ENCODE results near the gene FLG. TPM values are rescaled to one million over a fixed set of nuclear protein-coding genes. Genes with fewer than 3 reads are reported as not detected.

FLG gene
- total and polyA plus RNA-seq, 10 of the 15 experiments (the other 5 are each of a cell fraction or from before 2014, with no cell fraction given), result not detected

GRCh38 chr1:152356736-152357135 lies 31.7 kb upstream of the FLG start (continued):
- TF ChIP-seq PRDM15 (CRISPR knock-in tag; IDR thresholded peaks at IDR 0.05), result no peak
- no peak for TF ChIP-seq TBL1XR1 (IDR thresholded peaks at IDR 0.05; ENCODE audit: low read depth, low read length)

- no peak overlapping the region for H3K27ac ChIP-seq (ENCODE audit: control insufficient read depth, insufficient read depth)
- in situ Hi-C loops (cut with MboI), result loop anchor here (5.0 kb wide), 1 partner anchor 157 kb away; no protein-coding TSS in a partner anchor
- no peak for FAIRE-seq
- no peaks in the 10 kb centered on the region for H3K27me3 ChIP-seq (replicated peaks in 1 of 2; ENCODE audit: control insufficient read depth in 2 of 2, insufficient read depth in 2 of 2, low read length in 1 of 2)
- ChIA-PET SMC1A (ENCODE audit: uncharacterized antibody, unreplicated experiment) (no interaction called here), POLR2A (no interaction called here), CTCF (no interaction called here), RAD21 (ENCODE audit: unreplicated experiment) (no interaction called here)
- BruUV-seq (replicated peaks), result no TSS peak
- intact Hi-C loops (cut with micrococcal nuclease; ENCODE audit: unreplicated experiment), result loop anchor here (5.0 to 10.0 kb wide), 2 partner anchors 162 to 295 kb away; no protein-coding TSS in a partner anchor
- no peaks in the 10 kb centered on the region for H4K20me1 ChIP-seq (ENCODE audit: control insufficient read depth, insufficient read depth)
- no peaks in the 10 kb centered on the region for H3K4me1 ChIP-seq (ENCODE audit: control insufficient read depth, insufficient read depth, low read length)
- ATAC-seq, result no peak
- H3K9me3 ChIP-seq (replicated peaks; ENCODE audit: control insufficient read depth, insufficient read depth, low read length), result no peaks in the 10 kb centered on the region
- no peak overlapping the region for H2AFZ ChIP-seq (ENCODE audit: control insufficient read depth, low read depth, low read length)
- no peak overlapping the region for H3K9ac ChIP-seq (ENCODE audit: control insufficient read depth, insufficient read depth, low read length)
- H3K4me3 ChIP-seq, result no peak overlapping the region
- 65% methylated on average over 2 of the region's 2 CpGs for WGBS (ENCODE audit: insufficient coverage, insufficient replicate concordance, low lambda C conversion rate, missing lambda C conversion rate)
- no peaks in the 10 kb centered on the region for H3K36me3 ChIP-seq (ENCODE audit: control insufficient read depth in 2 of 2, insufficient read depth in 2 of 2, low read length in 1 of 2)
- DNase-seq (ENCODE audit: low read depth, low spot score), result no peak
- H3K79me2 ChIP-seq (ENCODE audit: control insufficient read depth, insufficient read depth, low read length), result no peaks in the 10 kb centered on the region
- no peak overlapping the region for H3K4me2 ChIP-seq (ENCODE audit: control insufficient read depth, insufficient read depth)
- TF ChIP-seq, protein P1, sequence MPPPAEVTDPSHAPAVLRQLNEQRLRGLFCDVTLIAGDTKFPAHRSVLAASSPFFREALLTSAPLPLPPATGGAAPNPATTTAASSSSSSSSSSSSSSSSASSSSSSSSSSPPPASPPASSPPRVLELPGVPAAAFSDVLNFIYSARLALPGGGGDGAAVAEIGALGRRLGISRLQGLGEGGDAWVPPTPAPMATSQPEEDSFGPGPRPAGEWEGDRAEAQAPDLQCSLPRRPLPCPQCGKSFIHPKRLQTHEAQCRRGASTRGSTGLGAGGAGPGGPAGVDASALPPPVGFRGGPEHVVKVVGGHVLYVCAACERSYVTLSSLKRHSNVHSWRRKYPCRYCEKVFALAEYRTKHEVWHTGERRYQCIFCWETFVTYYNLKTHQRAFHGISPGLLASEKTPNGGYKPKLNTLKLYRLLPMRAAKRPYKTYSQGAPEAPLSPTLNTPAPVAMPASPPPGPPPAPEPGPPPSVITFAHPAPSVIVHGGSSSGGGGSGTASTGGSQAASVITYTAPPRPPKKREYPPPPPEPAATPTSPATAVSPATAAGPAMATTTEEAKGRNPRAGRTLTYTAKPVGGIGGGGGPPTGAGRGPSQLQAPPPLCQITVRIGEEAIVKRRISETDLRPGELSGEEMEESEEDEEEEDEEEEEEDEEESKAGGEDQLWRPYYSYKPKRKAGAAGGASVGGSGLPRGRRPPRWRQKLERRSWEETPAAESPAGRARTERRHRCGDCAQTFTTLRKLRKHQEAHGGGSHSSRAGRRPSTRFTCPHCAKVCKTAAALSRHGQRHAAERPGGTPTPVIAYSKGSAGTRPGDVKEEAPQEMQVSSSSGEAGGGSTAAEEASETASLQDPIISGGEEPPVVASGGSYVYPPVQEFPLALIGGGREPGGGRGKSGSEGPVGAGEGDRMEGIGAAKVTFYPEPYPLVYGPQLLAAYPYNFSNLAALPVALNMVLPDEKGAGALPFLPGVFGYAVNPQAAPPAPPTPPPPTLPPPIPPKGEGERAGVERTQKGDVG (CRISPR knock-in tag; IDR thresholded peaks at IDR 0.05), result no peak
- TF ChIP-seq REST (IDR thresholded peaks at IDR 0.05; ENCODE audit: low read depth, low read length) (no peak), IRF4 (IDR thresholded peaks at IDR 0.05; ENCODE audit: low read depth, low read length) (no peak), WRNIP1 (IDR thresholded peaks at IDR 0.05; ENCODE audit: borderline replicate concordance, low read depth, low read length) (no peak)
- TF ChIP-seq, protein P2, sequence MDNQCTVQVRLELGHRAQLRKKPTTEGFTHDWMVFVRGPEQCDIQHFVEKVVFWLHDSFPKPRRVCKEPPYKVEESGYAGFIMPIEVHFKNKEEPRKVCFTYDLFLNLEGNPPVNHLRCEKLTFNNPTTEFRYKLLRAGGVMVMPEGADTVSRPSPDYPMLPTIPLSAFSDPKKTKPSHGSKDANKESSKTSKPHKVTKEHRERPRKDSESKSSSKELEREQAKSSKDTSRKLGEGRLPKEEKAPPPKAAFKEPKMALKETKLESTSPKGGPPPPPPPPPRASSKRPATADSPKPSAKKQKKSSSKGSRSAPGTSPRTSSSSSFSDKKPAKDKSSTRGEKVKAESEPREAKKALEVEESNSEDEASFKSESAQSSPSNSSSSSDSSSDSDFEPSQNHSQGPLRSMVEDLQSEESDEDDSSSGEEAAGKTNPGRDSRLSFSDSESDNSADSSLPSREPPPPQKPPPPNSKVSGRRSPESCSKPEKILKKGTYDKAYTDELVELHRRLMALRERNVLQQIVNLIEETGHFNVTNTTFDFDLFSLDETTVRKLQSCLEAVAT (IDR thresholded peaks at IDR 0.05), result no peak
These were observed 24.6 kb upstream of the FLG start for GRCh38 chr1:152349611-152350010.
